Liver (tissue), 9 donors: ENCODE data around the gene GRIN3A. TPM values are rescaled to one million over a fixed set of nuclear protein-coding genes. Genes with fewer than 3 reads are reported as not detected.

Experiments
- DNase-seq: peaks from one replicate; pipeline ENCODE4 v3.0.0-alpha.2; 2017; ENCODE audit warnings: low spot score
- H3K27ac ChIP-seq, 2 donors: one replicate each; pipeline ENCODE4 v1.7.0; 2013; ENCODE audit warnings: inconsistent platforms in 2 of 2, low read length in 2 of 2, control low read depth in 1 of 2, low read depth in 1 of 2, mild to moderate bottlenecking in 1 of 2
- H3K27me3 ChIP-seq, 4 donors: one replicate each; pipeline versions ENCODE4 v1.6.1 to v1.7.0; 2013; ENCODE audit warnings: low read length in 3 of 4, inconsistent platforms in 1 of 4, mild to moderate bottlenecking in 1 of 4, moderate library complexity in 1 of 4; ENCODE audit not compliant: control insufficient read depth in 4 of 4, insufficient read depth in 4 of 4
- H3K36me3 ChIP-seq, 4 donors: one replicate each; pipeline versions ENCODE4 v1.6.1 to v1.7.0; 2013; ENCODE audit warnings: low read length in 3 of 4, mild to moderate bottlenecking in 3 of 4, low read depth in 1 of 4, moderate library complexity in 1 of 4; ENCODE audit not compliant: control insufficient read depth in 4 of 4, insufficient read depth in 3 of 4
- H3K4me1 ChIP-seq, 4 donors: one replicate each; pipeline versions ENCODE4 v1.6.1 to v1.7.0; 2013; ENCODE audit warnings: low read length in 3 of 4, mild to moderate bottlenecking in 3 of 4, moderate library complexity in 1 of 4; ENCODE audit not compliant: control insufficient read depth in 4 of 4, insufficient read depth in 4 of 4
- H3K4me3 ChIP-seq, 3 donors: one replicate each; pipeline versions ENCODE4 v1.6.1 to v1.7.0; 2013; ENCODE audit warnings: low read length in 3 of 3, control low read depth in 1 of 3, low read depth in 1 of 3, mild to moderate bottlenecking in 1 of 3
- H3K9ac ChIP-seq, 2 donors: one replicate each; pipeline ENCODE4 v1.7.0; 2013; ENCODE audit warnings: low read length in 2 of 2, mild to moderate bottlenecking in 2 of 2, moderate library complexity in 2 of 2, control low read depth in 1 of 2, low read depth in 1 of 2
- H3K9me3 ChIP-seq, 4 donors: one replicate each; pipeline versions ENCODE4 v1.6.1 to v1.7.0; 2013; ENCODE audit warnings: low read length in 3 of 4; ENCODE audit not compliant: control insufficient read depth in 4 of 4
- CTCF ChIP-seq: fragments of 150-350 bp; IDR thresholded peaks from 2 replicates; pipeline ENCODE4 v1.5.1; 2017; ENCODE audit warnings: improper control_type of control experiment, low read depth, low read length; ENCODE audit not compliant: missing input control
- EGR1 ChIP-seq, 2 donors: IDR thresholded peaks; 2 replicates each; pipeline ENCODE4 v1.6.1; 2016 to 2018; ENCODE audit warnings: antibody characterized with exemption in 2 of 2, low read depth in 2 of 2
- FOXA2 ChIP-seq: IDR thresholded peaks from 2 replicates; pipeline ENCODE4 v1.6.1; 2016; ENCODE audit warnings: antibody characterized with exemption
- GABPA ChIP-seq, 2 donors: IDR thresholded peaks in 1 of 2; conservative IDR thresholded peaks in 1 of 2; 2 replicates each; pipeline ENCODE4 v1.6.1; 2016; ENCODE audit warnings: antibody characterized with exemption in 2 of 2, mild to moderate bottlenecking in 1 of 2, moderate library complexity in 1 of 2
- HNF4G ChIP-seq: IDR thresholded peaks from 2 replicates; pipeline ENCODE4 v1.6.1; 2016; ENCODE audit warnings: antibody characterized with exemption
- NR2F2 ChIP-seq: IDR thresholded peaks from 2 replicates; pipeline ENCODE4 v1.6.1; 2016; ENCODE audit warnings: antibody characterized with exemption
- RAD21 ChIP-seq, 2 donors: IDR thresholded peaks; 2 replicates each; pipeline ENCODE4 v1.6.1; 2016; ENCODE audit warnings: antibody characterized with exemption in 2 of 2, mild to moderate bottlenecking in 2 of 2
- REST ChIP-seq: IDR thresholded peaks from 2 replicates; pipeline ENCODE4 v1.6.1; 2016; ENCODE audit warnings: antibody characterized with exemption, mild to moderate bottlenecking
- RXRA ChIP-seq, 2 donors: IDR thresholded peaks; 2 replicates each; pipeline ENCODE4 v1.6.1; 2017 to 2018; ENCODE audit warnings: antibody characterized with exemption in 2 of 2, mild to moderate bottlenecking in 1 of 2
- YY1 ChIP-seq: IDR thresholded peaks from 2 replicates; pipeline ENCODE4 v1.6.1; 2016; ENCODE audit warnings: antibody characterized with exemption, mild to moderate bottlenecking
- WGBS: extraction: QIAGEN DNeasy Blood & Tissue Kit; methylation state at CpG from one replicate; pipeline ENCODE4 v1.1.7; 2013; 5-methylcytosine and 5-hydroxymethylcytosine counted together
- polyA plus RNA-seq, 2 donors: library from polyadenylated mRNA; stranded (reverse) in 1 of 2; unstranded in 1 of 2; fragments of 200-250 nt in 1 of 2; fragments of >200 nt in 1 of 2; fragmentation: Nextera tagmentation in 1 of 2; extraction: Ambion mirVana in 1 of 2; gene quantifications; one replicate each; pipeline versions ENCODE4 v1.2.1 to v1.2.3, GENCODE V29; 2013 to 2015
- total RNA-seq, 2 donors: library from RNA; depleted of rRNA; stranded (reverse); fragments of >200 nt; gene quantifications; one replicate each; pipeline ENCODE4 v1.2.3, GENCODE V29; 2014
- TF ChIP-seq, protein P1 (sequence below): IDR thresholded peaks from 2 replicates; pipeline ENCODE4 v1.6.1; 2016; ENCODE audit warnings: antibody characterized with exemption
- donor health status: healthy.
- donor health status: healthy.
- donor health status: healthy.
- donor health status: healthy.
- donor health status: healthy.

GRIN3A gene
- under 1 TPM; under 0.01 to 0.23 TPM for total RNA-seq
- under 1 TPM; 0.08 to 0.09 TPM for polyA plus RNA-seq

DNA sequence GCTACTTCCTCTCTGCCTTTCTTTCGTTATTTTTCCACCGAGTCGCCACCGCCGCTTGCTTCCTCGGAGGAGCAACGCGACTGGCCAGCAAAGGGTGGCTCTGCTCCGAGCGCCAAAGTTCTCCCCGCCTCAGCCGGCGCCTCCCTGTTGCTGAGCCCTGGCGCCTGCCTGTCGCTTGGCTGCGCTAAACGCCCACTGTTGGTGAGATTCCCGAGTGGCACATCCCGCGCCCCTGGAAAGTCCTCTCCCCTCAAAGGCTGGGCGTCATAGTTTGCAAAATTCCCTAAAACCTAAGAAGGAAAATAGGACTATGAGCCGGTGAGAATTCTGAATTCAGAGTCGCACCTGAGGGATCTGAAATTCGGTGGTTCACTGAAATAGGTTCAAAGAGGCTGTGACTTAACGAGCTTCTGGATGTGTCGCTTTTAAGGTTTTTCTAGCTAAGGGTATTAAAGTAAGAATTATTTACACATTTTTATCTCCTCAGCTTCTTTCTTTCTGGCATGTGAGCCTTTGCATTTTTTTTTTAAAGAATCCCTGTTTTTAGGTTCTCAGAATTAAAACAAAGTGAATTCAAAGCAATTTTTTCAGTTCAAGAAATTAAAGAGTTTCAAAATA is at the start of gene GRIN3A:
GRIN3A (minus strand) TSS at position 82 of the 618 bp plus-strand sequence. CDS start 668 bp downstream, outside the sequence.
- H3K27me3 ChIP-seq = no peaks in the 10 kb centered on the region

DNA sequence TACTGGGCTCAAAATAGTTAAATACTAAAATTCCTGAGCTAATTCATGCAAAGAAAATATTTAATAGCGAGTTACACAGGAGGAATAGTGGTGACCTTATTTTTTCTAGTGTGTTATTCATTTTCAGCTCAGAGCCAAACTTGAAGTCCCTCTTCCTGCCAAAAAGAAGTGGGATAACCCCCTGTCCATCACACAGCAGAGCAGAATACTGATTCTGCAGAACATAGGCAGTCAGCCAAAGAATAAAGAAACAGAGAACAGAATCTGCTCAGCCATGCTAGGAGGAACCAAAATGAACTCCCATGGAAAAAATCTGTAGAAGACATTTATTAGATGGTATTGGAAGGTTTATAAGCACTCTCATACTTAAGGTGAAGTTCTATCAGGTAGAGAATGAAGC is 49.4 kb upstream of the GRIN3A start:
- no peaks in the 10 kb centered on the region for H3K9me3 ChIP-seq
- H3K27me3 ChIP-seq = no peaks in the 10 kb centered on the region
- H3K27ac ChIP-seq = no peak overlapping the region
- H3K4me1 ChIP-seq = peaks cover 0 to 5% (median 0%) of the 10 kb centered on the region in 4 donors
- H3K36me3 ChIP-seq = no peaks in the 10 kb centered on the region
- no peak overlapping the region for H3K9ac ChIP-seq
- H3K4me3 ChIP-seq = no peak overlapping the region
- DNase-seq = no peak
- 64% methylated on average over 1 of the region's 1 CpG for WGBS
- TF ChIP-seq, protein P1, sequence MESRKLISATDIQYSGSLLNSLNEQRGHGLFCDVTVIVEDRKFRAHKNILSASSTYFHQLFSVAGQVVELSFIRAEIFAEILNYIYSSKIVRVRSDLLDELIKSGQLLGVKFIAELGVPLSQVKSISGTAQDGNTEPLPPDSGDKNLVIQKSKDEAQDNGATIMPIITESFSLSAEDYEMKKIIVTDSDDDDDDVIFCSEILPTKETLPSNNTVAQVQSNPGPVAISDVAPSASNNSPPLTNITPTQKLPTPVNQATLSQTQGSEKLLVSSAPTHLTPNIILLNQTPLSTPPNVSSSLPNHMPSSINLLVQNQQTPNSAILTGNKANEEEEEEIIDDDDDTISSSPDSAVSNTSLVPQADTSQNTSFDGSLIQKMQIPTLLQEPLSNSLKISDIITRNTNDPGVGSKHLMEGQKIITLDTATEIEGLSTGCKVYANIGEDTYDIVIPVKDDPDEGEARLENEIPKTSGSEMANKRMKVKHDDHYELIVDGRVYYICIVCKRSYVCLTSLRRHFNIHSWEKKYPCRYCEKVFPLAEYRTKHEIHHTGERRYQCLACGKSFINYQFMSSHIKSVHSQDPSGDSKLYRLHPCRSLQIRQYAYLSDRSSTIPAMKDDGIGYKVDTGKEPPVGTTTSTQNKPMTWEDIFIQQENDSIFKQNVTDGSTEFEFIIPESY = no peak
- no peak for TF ChIP-seq GABPA (IDR thresholded peaks at IDR 0.05 in 1 of 2, conservative IDR thresholded peaks at IDR 0.05 in 1 of 2)
- no peak for TF ChIP-seq HNF4G
- TF ChIP-seq REST = no peak
- TF ChIP-seq FOXA2 = no peak
- no peak for TF ChIP-seq RXRA (IDR thresholded peaks at IDR 0.05)
- TF ChIP-seq NR2F2 = no peak
- no peak for TF ChIP-seq RAD21 (IDR thresholded peaks at IDR 0.05)
- no peak for TF ChIP-seq EGR1 (IDR thresholded peaks at IDR 0.05; ENCODE audit: low read depth in 2 of 2)

More for the DNA sequence above, at the start of gene GRIN3A:
- H3K9me3 ChIP-seq = no peaks in the 10 kb centered on the region
- no peak within 1 kb of the TSS for H3K9ac ChIP-seq
- TF ChIP-seq REST (no peak), YY1 (peak; percentile 27), GABPA (IDR thresholded peaks at IDR 0.05 in 1 of 2, conservative IDR thresholded peaks at IDR 0.05 in 1 of 2) (no peak), CTCF (peak; percentile 47), EGR1 (IDR thresholded peaks at IDR 0.05; ENCODE audit: low read depth in 2 of 2) (no peak), RAD21 (IDR thresholded peaks at IDR 0.05) (peak; percentile 74 to 75)
- H3K4me3 ChIP-seq = peak within 1 kb of the TSS; percentile 66 to 76 (median 67)
- no peak within 1 kb of the TSS for H3K27ac ChIP-seq
- no peaks in the 10 kb centered on the region for H3K36me3 ChIP-seq
- peaks cover 6 to 18% (median 11%) of the 10 kb centered on the region in 4 donors for H3K4me1 ChIP-seq
- DNase-seq = no peak
- WGBS = 5% methylated on average over 26 of the region's 26 CpGs
